Activated CD4-positive, alpha-beta T cell treated with anti-CD3 and anti-CD28 coated beads, Interleukin-2, Interleukin-4, amounts not matched to agents 100 ng/mL and 50 ng/mL, durations not matched to agents 16 hours and 8 hours (primary cell): ENCODE measurements around the gene PLXND1.

Experiments used
- DNase-seq: peaks from one replicate; pipeline ENCODE4 v3.0.0-alpha.2; 2020; ENCODE audit warnings: low spot score

Gene PLXND1

DNA sequence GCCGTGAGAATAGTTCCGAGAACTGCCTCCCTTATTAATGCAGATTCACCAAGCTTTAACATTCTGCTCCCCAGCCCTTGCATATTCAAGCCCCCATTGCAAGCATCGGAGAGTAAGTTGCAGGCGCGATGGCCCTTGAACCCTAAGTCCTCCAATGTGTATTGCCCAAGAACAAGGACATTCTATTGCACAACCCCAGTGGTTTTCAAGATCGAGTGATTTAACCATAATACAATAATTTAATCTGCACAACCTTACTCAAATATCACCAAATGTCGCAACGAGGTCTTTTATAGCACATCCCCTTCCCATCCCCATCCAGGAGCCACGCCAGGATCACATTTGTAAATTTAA lies 21.7 kb upstream of the PLXND1 start:
- no peak for DNase-seq

DNA sequence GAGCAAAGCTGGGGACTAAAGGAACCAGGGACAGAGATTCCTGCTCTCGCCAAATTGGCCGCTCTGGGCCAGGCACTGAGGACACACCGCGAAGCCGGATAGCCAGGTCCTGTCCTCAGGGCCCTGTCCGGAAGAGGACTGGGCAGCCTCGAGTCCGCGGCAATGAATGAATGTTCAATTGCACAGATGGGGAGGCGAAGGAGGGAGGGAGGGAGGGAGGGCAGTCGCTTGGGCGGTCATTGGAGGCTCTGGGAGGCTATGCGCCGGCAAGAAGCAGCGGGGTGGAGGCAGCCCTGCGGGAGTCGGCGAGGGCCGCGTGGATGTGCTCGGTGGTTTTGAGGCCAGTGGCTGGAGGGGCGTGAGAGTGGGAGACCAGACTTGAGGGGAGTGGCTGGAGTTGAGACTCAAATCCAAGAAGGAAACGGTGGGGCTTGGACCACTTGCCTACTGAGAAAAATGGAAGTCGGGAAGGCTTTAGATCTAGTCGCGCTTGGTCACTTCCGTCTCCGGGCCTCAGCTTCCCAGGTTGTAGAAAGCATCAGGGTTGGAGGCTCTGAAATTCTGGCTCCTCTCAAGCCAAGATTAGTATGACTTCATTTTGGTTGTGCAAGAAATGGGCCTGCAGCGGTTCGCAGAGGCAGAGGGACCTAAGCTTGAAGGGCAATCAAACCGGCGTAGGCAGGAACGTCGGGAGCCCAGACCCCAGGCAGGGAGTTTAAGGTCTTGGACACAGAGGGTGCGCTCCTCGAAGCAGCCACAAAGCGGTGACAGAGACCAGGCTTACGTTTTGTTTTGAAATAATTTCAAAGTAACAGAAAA lies 21.1 kb upstream of the PLXND1 start:
- DNase-seq = peak; percentile 65

DNA sequence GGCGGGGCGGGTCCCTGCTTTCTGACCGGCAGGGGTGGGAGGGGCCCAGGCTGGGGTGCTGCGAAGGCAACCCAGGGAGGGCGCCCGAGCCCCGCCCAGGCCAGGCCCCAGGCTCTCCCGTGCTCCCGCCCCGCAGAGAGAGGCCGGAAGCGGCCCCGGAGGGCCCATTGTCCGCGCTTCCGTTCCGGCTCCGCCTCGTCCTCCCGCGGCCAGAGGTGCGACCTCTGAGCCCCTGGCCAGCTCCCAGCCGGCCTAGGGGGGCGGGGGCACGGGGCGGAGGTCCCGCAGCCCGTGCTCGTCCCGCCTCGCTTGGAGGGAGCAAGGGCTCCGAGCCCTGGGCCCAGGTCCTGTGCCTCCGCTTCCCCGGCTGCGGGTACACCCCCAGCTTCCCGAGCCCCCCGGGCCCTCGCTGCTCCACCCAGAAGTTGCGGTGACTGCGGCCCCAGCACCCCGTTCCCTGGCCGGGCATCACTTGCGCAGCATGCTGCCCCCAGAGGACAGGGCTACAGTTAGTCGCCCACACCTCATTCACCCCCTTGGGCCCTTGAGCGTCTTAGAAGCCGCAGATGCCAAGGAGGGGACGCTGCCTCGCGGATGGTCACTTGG lies 20.4 kb upstream of the PLXND1 start:
- peak; percentile 77 for DNase-seq

DNA sequence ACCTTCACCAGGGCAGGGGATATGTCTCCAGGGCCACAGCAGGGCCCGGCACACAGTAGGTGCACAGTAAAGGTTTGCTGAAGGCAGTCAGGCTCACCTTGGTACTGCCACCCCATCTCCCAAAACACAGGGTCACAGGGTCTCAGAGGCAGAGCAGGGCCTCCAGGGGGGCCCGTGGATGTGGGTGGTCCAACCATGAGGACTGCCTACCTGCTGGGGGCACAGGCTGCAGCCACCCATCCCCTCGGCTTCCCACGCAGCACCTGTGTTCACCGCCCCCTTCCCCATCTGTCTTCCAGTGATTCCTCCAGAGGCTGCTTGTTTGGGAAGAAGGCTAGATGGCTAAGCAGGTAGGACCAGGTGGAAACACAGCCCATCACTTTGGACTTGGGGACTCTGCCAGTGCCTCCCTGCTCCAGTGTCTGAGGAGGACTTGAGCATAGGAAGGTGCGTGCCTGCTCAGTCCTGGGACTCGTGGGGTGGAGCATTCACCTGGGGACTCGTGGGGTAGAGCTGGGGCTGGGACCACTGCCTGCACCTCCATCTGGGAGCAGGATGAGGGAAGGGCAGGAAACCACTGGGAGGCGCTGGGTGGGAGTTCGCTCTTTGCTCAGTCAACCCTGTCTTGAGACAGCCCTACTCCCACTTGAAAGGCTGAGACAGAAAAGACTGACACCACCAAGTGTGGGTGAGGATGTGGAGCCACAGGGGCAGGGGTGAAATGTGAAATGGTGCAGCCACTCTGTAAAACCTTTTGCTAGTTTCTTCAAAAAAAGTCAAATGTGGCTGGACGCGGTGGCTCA lies 18.8 kb upstream of the PLXND1 start:
- no peak for DNase-seq

DNA sequence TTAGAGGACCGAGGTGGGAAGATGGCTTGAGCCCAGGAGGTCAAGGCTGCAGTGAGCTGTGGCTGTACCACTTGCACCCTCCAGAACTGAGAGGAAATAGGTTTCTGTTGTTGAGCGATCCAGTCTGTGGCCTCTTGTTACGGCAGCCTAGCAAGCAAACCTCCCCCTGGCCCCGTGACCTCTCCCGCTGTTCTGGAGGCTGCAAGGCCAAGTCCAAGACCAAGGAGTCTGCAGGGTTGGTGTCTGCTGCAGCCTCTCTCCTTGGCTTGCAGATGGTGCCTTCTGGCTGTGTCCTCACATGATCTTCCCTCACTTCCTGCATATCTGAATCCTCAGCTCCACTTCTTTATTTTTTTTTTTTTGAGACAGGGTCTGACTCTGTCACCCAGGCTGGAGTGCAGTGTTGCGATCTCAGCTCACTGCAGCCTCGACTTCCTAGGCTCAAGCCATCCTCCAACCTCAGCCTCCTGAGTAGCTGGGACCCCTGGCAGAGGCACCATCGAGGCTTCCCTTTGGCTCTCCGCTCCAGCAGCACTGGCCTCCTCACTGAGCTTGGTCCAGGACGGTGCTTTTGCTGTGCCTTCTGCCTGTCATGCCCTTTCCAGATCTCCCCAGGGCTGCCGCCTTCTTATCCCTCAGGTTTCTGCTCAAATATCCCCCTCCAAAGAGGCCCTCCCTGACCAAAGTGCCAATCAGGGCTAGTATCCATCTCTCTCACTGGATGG lies 18.0 kb upstream of the PLXND1 start:
- DNase-seq = no peak

DNA sequence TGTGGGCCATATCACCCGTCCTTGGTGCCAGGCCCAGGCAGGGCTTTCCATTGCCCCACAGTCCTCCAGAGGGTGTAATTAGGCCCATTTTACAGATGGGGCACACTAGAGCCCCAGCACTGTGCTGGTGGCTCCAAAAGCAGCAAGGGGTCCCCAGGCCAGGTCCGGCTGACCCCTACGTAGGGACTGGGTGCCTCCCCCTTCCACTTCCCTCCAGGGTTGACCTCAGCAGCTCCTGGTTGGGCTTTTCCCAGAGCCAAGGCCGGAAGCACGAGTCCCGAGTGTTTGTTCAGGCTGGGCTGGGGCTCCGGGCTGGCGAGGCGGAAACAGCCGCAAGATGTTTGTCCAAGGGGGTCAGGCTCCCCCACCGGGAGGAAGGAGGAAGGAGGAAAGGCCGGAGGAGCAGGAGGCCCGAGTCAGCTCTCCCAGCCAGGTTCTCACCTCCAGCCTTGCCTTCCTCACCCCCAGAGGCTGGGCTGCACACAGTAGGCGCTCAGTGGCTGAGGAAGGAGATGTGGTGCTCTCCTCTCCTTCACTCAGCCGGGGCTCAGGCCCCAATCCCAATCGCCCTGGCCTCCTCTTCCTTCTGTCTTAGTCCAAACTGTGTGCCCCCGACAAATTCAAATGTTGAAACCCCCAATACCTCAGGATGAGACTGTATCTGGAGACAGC lies 17.1 kb upstream of the PLXND1 start:
- DNase-seq = no peak

DNA sequence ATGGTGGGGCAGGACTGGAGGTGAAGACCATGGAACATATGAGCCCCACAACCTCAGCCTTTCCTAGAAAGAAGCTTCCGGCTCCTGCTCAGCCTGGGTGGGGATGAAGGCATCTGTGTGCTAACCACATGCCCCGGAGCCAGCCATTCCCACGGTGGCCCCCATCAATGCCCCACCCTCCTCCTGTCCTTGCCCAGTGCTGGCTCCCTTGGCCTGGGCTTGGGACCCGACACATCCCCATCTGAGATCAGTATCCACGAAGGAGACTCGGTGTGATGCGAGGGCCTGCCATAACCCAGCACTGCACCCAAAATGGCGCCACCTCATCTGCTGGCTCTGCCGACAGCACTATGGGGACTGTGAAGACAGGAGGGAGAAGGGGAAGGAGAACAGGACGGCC lies 16.5 kb upstream of the PLXND1 start:
- DNase-seq = no peak

DNA sequence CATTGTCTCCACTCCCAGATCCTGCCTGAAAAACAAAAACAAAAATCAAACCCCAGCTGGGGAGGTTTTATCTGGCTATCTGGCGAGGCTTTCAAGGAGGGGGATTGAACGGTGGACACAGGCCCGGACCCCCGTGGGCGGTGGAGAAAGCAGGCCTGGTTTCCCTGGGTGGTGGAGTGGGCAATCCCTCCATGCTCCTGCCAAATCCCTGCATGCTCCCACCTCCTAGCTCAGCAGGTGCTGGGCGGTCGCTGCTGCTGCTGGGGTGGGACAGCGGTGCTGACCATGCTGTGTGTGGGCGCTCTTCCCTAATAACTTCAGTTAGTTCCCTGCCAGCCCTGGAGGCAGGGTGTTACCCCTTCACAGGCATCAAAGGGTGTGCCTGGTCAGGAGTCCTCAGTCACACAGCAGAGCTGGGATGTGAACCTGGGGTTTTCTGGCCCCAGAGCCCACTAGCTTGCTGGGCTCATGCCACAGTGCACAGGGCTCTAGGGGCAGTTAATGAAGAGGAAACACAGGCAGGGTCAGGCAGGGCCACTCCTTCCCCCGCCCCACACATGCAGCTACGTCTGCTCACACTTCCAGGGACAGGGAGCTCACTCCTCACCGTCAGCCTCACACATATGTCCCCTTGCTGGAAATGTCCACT lies 15.9 kb upstream of the PLXND1 start:
- no peak for DNase-seq

DNA sequence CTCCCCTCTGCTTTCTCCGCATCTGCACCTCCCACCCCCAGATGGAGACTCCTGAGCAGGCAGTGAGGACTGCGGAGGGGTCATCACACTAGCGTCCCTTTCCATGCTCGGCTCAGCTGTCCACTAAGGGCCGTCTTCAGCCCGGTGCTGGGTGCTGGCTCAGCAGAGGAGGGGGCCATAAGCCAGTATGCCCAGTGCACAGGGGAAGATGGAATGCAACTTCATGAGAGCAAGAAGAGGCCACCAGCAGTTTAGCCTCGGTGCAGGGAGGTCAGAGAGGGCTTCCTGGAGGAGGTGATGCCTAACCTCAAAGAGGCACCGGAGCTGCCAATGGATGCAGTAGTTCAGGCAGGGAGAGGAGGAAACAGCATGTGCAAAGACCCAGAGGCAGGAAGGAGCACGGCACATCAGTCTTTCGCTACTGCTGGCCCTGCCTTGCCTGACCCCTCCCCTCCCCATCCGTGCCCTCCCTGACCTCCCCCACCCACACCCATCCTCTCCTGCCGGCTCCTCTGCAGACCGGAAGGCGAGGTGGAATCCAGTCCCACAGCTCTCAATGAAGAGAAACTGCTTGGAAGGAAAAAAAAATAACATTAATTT lies 15.2 kb upstream of the PLXND1 start:
- no peak for DNase-seq

DNA sequence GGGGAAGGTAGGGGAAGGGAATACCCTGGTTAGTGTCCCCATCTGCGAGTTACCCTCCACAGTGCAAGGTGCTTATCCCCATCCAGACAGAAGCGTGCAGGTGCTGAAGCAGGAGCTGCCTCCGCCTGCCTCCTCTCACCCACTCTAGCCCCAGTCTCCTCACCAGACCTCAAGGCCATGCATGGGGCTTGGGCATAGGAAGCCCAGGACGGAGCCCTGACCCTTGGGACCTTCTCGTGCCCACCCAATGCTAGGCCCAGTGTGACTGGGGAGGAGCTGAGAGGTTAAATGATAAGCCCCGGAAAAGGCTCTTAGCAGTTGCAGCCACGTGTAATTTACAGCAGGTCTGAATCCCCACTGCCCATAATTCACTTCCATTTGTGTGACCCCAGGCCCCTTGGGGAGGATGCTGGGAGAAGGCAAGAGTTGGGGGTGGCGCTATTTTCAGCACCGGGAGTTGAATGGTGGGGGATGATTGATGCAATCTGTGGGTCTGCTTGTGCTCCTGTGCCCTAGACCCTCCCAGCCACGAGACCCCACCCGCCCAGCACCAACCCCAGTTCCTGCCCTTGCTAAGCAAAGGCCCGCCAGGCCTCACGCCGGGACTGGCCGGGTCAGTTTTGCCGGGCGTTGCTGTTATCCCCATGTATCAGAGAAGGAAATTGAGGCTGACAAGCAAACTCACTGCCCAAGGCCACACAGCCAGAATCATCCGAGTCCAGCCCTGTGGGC lies 14.5 kb upstream of the PLXND1 start:
- no peak for DNase-seq

DNA sequence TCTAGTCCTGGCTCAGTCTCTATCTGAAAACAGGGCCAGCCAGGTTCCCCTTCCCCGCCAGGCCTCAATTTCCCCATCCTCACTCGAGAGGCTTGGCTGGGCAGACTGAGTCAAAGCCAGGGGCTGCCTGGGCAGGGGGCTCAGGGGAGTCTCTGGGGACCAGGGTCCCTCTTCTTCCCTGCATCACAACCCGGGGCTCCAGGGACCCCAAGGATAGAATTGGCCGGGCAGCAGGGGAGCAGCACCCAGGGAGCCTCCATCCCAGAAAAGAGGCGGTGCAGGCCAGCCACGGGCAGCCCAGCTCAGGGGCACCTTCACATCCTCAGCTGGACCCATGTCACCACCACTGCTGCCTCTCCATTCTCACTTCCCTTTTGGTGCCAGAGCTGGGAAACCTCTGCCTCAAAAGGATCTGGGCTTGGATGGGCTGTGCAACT lies 13.3 kb upstream of the PLXND1 start:
- DNase-seq = no peak

DNA sequence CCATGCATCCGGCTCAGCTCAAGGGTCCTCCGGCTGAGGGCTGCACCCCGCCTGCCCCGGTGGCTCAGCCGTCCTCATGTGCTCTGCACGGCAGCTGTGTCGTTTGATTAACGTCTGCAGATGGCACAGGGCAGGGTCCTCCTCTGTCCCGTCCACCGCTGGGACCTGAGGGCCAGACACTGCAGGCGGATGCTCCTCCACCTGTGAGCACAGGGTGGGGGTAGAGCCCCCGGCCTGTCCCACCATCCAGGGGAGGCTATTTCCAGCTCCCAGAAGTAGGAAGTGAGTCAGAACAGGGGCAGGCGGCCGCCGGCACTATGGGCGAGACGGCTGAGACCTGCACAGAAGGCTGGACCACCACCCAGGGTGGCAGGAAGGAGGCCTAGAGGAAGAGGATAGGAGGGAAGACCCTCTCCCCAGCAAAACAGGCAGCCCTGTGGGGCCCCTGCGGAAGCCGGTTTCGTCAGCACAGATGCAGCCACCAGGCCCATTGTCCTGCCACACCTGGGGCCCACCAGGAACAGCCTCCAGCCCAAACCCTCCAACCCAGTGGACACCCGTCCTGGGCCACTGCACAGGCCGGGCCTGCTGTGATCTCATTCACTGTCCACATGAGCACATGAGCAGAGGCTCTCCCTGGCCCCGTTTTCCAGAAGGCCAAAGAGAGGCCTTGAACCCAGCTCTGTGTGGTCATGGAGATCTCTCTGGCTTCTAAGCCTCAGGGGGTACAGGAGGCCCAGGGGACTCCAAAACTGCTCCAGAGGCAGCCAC lies 12.6 kb upstream of the PLXND1 start:
- no peak for DNase-seq

DNA sequence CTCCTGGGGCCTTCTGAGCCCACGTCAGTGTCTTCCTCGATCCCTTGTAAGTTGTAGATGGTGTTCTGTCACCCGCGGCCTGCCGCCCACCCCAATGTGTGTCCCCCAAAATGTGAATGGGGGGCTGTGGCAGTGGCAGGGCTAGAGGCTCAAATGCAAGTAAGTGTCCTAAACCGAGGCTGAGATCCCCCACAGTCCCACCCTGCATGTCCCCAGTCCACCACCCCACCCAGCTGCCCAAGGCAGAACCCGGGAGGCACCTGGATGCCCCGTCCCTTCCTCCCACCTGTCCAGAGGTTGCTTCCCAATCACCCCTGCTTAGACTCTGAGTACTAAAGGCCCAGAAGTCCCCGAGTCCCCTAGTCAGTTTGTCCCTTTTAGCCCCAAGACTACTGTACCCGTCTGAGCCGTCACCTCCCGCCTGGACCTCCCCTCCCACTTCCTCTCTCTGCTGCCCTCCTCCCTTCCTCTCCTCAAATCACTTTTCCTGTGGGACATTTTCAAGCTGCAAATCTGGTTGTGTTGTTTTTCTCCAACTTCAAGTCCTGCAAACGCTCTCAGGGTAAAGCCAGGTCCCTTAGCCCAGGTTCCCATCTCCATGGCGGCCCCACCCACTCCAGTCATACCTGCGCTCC lies 11.8 kb upstream of the PLXND1 start:
- no peak for DNase-seq

DNA sequence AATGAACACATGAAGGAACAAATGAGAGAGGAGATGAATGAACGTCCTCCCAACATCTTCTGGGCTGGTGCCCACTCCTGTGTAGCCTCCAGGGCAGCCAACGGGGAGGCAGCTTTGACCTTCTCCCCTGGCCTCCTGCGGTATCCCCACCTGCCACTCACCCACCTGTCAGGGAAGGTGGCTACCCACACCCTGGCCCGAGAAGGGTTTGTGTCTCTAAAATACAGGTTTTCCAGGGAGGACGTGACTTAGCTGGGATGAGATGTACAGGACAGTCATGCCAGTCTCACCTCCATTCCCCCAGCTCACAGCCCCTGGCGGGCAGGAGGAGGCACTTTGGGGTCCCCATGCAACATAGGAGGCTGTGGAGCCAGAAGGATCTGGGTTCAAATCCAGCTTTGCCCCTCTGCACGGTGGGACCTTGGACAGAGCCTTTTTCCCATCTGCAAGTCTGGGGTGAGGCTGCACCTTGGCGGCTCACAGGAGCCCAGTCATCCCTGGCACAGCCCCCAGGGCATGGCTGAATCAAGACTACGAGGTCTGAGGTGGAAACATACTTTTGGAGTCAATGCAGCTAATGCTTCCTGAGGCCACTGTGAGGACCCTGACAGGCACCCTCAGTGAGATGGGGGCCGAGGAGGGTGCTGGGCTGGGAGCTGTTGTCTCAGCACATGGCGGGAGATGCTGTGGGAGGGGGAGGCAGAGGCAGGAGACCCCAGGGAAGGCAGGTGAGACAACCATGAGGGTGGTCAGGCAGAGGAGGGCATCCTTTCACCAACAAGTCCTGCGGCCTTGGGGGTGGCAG lies 11.1 kb upstream of the PLXND1 start:
- DNase-seq = no peak

DNA sequence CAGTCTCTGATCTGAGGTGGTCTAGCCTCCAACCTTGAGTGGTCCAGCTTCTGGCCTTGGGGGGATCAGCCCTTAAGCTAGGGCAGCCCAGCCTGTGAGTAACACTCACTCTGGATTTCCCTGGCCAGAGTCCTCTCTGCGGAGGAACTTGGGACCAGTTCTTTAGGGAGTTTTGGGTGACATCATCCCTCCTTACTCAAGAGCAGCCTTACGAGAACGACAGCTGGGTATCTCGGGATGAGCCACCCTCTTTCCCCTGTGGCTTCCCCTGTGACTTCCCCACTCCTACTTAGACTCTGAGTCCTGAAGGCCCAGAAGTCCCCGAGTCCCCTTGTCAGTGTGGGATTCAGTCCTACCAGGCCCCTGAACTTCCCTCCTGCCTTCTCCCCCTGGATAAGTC lies 10.2 kb upstream of the PLXND1 start:
- DNase-seq = no peak

DNA sequence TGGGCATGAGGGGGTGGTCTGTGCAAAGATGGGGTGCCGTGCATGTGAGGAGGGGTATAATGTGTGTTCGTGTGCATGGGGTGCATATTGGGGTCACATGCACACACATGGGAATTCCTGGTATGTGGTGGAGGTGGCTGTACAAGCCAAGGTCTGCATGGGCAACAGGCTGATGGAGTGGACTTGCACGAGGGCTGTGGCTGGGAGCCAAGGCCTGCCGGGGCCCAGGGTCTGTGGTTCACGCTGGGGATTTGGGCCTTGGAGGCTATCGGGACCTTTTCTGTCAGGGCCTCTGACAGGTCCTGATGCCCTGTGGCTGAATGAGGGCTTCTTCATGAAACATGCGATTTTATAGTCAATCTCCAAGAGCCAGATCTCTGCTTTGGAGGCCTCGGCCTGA lies 9.8 kb upstream of the PLXND1 start:
- DNase-seq = no peak

DNA sequence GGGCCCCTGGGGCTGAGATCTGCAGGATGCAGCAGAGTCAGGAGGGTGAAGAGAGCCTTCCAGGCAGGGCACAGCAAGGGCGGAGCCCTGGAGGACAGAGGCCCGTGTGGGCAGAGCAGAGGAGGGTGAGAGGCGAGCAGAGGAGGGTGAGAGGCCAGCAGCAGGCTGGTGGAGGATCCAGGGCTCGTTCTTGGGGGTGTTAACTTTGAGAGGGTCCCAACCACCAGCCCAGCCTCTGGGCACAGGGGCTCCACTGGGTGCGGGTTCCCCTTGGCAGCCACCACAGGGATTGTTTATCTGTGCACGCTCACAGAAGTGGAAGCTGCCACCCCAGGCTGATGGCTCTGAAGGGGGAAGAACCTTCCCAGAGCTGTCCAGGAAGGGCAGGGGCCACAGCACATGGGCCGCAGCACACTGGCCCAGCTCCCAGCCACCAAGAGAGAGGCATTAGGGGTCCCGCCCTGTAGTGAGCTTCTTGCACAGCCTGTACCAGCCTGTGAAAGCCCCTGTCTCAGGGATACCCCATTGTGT lies 9.3 kb upstream of the PLXND1 start:
- no peak for DNase-seq

DNA sequence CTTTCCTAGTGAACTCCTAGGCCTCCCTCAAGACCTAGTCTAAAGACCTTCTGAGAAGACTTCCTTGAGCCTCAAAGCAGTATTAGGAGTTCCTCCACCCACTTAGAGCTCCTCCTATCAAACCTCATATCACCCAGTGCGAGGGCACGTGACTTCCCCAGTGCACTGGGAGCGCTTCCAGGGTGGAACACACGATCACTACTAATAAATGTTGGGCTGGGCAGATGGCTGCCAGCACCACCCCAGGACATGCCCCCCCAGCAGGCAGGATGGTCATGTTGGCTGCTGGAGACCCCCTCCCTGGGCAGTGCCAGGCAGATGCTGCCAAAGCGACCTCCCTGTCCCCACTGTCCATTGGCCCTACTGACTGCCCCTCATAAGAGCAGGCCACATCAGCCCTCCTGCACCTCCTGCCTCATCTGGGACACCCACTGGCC lies 8.5 kb upstream of the PLXND1 start:
- DNase-seq = no peak
